ENCODE measurements around the gene LHPP.

- TF ChIP-seq CTCF (IDR thresholded peaks at IDR 0.05) (no peak), POLR2A (IDR thresholded peaks at IDR 0.05) (no peak)
These were observed 200.1 kb downstream of the LHPP start for GRCh38 chr10:124661660-124662180.
